ENCODE data around the gene TSHZ2.

GRCh38 chr20:52943185-52943841 lies 28.8 kb upstream of the TSHZ2 start:
- TF ChIP-seq, protein P1, sequence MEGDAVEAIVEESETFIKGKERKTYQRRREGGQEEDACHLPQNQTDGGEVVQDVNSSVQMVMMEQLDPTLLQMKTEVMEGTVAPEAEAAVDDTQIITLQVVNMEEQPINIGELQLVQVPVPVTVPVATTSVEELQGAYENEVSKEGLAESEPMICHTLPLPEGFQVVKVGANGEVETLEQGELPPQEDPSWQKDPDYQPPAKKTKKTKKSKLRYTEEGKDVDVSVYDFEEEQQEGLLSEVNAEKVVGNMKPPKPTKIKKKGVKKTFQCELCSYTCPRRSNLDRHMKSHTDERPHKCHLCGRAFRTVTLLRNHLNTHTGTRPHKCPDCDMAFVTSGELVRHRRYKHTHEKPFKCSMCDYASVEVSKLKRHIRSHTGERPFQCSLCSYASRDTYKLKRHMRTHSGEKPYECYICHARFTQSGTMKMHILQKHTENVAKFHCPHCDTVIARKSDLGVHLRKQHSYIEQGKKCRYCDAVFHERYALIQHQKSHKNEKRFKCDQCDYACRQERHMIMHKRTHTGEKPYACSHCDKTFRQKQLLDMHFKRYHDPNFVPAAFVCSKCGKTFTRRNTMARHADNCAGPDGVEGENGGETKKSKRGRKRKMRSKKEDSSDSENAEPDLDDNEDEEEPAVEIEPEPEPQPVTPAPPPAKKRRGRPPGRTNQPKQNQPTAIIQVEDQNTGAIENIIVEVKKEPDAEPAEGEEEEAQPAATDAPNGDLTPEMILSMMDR (IDR thresholded peaks at IDR 0.05) = no peak
- no peak for TF ChIP-seq POLR2A (IDR thresholded peaks at IDR 0.05)

All from testis (tissue), 2 donors.